Choroid plexus epithelial cell (primary cell): Measurements from ENCODE around the gene STKLD1.
"Not testable (repeated sequence)": the region's sequence is repeated elsewhere in the genome, so short reads cannot be mapped to it uniquely, and the experiment has no call there.

Experiments used
- DNase-seq: peaks from one replicate; pipeline ENCODE4 v3.0.0-alpha.2; 2010; ENCODE audit warnings: low read depth
- H3K4me3 ChIP-seq: 2 replicates; pipeline ENCODE4 v1.5.1; 2011; ENCODE audit warnings: low read depth, mild to moderate bottlenecking, control low read depth, low read length, moderate library complexity
- CTCF ChIP-seq: conservative IDR thresholded peaks from 2 replicates; pipeline ENCODE4 v1.5.1; 2011; ENCODE audit warnings: low read depth, mild to moderate bottlenecking, control low read depth, inconsistent platforms, low read length, moderate library complexity

Gene STKLD1

GRCh38 chr9:133443248-133443647 lies 67.1 kb downstream of the STKLD1 start:
- DNase-seq: no peak
- no peak overlapping the region for H3K4me3 ChIP-seq
- no peak for TF ChIP-seq CTCF

GRCh38 chr9:133443982-133444381 lies 67.8 kb downstream of the STKLD1 start:
- TF ChIP-seq CTCF: no peak
- H3K4me3 ChIP-seq: no peak overlapping the region
- no peak for DNase-seq

- DNase-seq: no peak
- no peak overlapping the region for H3K4me3 ChIP-seq
- TF ChIP-seq CTCF: no peak
Observed at GRCh38 chr9:133445293-133445969, 69.3 kb downstream of the STKLD1 start.

GRCh38 chr9:133448487-133448972 lies 72.4 kb downstream of the STKLD1 start:
- no peak for TF ChIP-seq CTCF
- no peak overlapping the region for H3K4me3 ChIP-seq
- no peak for DNase-seq

- no peak overlapping the region for H3K4me3 ChIP-seq
- TF ChIP-seq CTCF: no peak
- no peak for DNase-seq
Observed at GRCh38 chr9:133449760-133450159, 73.6 kb downstream of the STKLD1 start.

GRCh38 chr9:133451865-133452264 lies 75.7 kb downstream of the STKLD1 start:
- not testable (repeated sequence) for DNase-seq

GRCh38 chr9:133452562-133452961 lies 76.4 kb downstream of the STKLD1 start:
- no peak for DNase-seq
- TF ChIP-seq CTCF: no peak
- no peak overlapping the region for H3K4me3 ChIP-seq

More at GRCh38 chr9:133451865-133452264, 75.7 kb downstream of the STKLD1 start:
- H3K4me3 ChIP-seq: not testable (repeated sequence)
